Effector memory CD4-positive, alpha-beta T cell (primary cell): ENCODE results near the gene KDM2B.

Source experiments
- DNase-seq, 3 donors: peaks; one replicate each; pipeline ENCODE4 v3.0.0-alpha.2; 2020
- H3K27ac ChIP-seq: 2 replicates; pipeline ENCODE4 v1.7.0; 2013; ENCODE audit warnings: mild to moderate bottlenecking, low read length, moderate library complexity; ENCODE audit not compliant: insufficient read depth, poor library complexity, severe bottlenecking
- H3K27me3 ChIP-seq: replicated peaks from 2 replicates; pipeline ENCODE4 v1.7.0; 2013; ENCODE audit warnings: mild to moderate bottlenecking, low read length; ENCODE audit not compliant: insufficient read depth, control insufficient read depth, poor library complexity, severe bottlenecking
- H3K36me3 ChIP-seq: 2 replicates; pipeline ENCODE4 v1.7.0; 2013; ENCODE audit warnings: mild to moderate bottlenecking, low read length, moderate library complexity; ENCODE audit not compliant: control insufficient read depth, insufficient read depth
- H3K4me1 ChIP-seq: 2 replicates; pipeline ENCODE4 v1.7.0; 2013; ENCODE audit warnings: low read length, mild to moderate bottlenecking; ENCODE audit not compliant: control insufficient read depth, insufficient read depth, poor library complexity, severe bottlenecking
- H3K4me3 ChIP-seq: 2 replicates; pipeline ENCODE4 v1.7.0; 2013; ENCODE audit warnings: low read length, low read depth, mild to moderate bottlenecking; ENCODE audit not compliant: insufficient read depth, poor library complexity, severe bottlenecking
- H3K9me3 ChIP-seq: 2 replicates; pipeline ENCODE4 v1.7.0; 2013; ENCODE audit warnings: mild to moderate bottlenecking, low read length, moderate library complexity; ENCODE audit not compliant: control insufficient read depth
- total RNA-seq, 3 donors: gene quantifications; one replicate each; lab custom pipeline; 2026; lab: John Stamatoyannopoulos, UW

The KDM2B gene
- total RNA-seq = 113 to 162 (median 129) reads per million in 3 donors

DNA sequence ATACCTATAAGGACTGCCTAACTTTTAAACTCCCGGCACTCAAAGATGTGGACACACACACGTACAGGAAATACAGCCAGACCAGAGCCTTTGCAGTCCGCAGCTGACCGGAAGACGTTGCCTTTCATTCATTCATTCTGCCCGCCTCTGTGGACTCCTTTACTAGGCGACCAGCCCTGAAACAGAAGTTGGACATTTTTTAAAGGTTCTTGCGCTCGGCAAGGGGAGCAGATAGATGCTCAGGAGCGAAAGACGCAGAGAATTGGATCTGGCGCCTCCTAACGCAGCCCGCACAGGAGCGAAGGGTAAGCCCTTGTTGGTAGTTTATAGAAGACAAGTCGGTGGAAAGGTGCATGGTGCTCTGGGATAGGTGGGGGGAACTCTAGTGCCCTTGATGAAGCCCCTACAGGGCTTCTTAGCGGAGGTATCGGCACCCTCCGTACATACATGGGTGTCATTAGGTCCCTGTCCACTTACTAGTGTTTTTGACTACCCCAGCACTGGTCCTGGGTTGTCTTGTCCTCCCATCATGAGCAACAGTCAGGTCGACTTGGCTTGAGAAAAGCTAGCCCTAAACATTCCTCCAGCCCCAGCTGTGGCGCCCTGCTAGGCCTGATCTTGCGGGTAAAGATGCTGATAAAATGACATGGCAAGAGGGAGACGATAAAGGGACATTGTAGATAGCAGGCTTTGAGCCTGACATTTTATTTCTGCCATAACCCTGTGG lies at the start of gene KDM2B:
Gene KDM2B, minus strand, starts transcription at position 65 of the 727 bp plus-strand sequence. CDS start 112 bp downstream, outside the sequence.
- Histone ChIP-seq H3K4me3 (peak within 1 kb of the TSS; percentile 72), H3K9me3 (no peaks in the 10 kb centered on the region), H3K36me3 (peaks cover under 1% of the 10 kb centered on the region), H3K4me1 (peaks cover 39% of the 10 kb centered on the region), H3K27me3 (no peaks in the 10 kb centered on the region), H3K27ac (peak within 1 kb of the TSS; percentile 81)
- DNase-seq = peak in 1 of 3 donors; percentile 6

- peak overlapping the region; percentile 97 for H3K27ac ChIP-seq
- peak overlapping the region; percentile 85 for H3K4me3 ChIP-seq
- DNase-seq = no peak
These were observed 47.7 kb upstream of the KDM2B start for GRCh38 chr12:121628536-121628935.

GRCh38 chr12:121628037-121628436 lies 47.2 kb upstream of the KDM2B start:
- Histone ChIP-seq H3K4me3 (peak overlapping the region; percentile 85), H3K36me3 (no peaks in the 10 kb centered on the region), H3K27ac (peak overlapping the region; percentile 97), H3K9me3 (no peaks in the 10 kb centered on the region), H3K27me3 (no peaks in the 10 kb centered on the region), H3K4me1 (peaks cover 51% of the 10 kb centered on the region)
- DNase-seq = no peak

More at GRCh38 chr12:121628536-121628935, 47.7 kb upstream of the KDM2B start:
- Histone ChIP-seq H3K9me3 (no peaks in the 10 kb centered on the region), H3K4me1 (peaks cover 55% of the 10 kb centered on the region), H3K36me3 (no peaks in the 10 kb centered on the region), H3K27me3 (no peaks in the 10 kb centered on the region)

DNA sequence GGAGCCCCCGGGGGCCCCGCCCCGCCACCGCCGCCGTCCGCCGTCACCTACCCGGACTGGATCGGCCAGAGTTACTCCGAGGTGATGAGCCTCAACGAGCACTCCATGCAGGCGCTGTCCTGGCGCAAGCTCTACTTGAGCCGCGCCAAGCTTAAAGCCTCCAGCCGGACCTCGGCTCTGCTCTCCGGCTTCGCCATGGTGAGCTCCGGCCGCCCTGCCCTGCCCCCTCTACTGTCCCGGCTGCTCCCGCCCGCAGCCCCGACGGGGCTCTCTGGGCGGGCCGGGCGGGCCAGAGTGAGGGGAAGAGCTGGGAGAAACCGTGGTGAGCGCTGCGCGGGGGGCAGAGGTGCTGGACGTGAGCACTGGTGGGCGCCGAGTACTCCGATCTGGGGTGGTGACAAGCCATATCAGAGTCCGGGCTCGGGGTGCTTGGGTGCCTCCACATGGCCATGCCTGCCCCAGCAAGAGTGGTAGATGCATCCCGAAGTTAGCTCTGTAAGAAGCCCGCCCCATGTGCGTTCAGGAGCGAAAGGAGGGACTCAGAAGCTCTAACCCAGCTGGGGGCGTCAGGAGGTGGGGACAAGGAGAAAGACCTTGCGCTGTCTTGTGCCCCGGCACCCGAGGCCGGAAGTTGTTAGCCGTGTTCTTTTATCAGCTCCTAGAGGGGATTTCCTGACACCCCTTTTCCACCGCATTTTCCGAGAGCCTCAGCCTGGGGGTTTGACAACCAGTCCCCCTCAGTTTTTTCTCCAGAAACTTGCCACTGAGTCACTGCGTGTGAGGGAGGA lies 46.2 kb upstream of the KDM2B start:
- DNase-seq = peak; percentile 79 to 89 (median 83)
- no peaks in the 10 kb centered on the region for H3K9me3 ChIP-seq
- H3K4me1 ChIP-seq = peaks cover 45% of the 10 kb centered on the region
- H3K4me3 ChIP-seq = peak overlapping the region; percentile 85
- H3K27me3 ChIP-seq = no peaks in the 10 kb centered on the region
- peak overlapping the region; percentile 97 for H3K27ac ChIP-seq
- H3K36me3 ChIP-seq = no peaks in the 10 kb centered on the region

GRCh38 chr12:121626087-121626852 lies 45.4 kb upstream of the KDM2B start, which contains the start of gene ORAI1:
Gene ORAI1, plus strand, starts transcription at chr12:121626530.
- Histone ChIP-seq H3K4me1 (peaks cover 38% of the 10 kb centered on the region), H3K36me3 (no peaks in the 10 kb centered on the region), H3K27me3 (no peaks in the 10 kb centered on the region), H3K4me3 (peak within 1 kb of the TSS; percentile 85), H3K9me3 (no peaks in the 10 kb centered on the region), H3K27ac (peak within 1 kb of the TSS; percentile 97)
- DNase-seq = peak; percentile 91 to 95 (median 94)

- no peak overlapping the region for H3K27ac ChIP-seq
- H3K4me1 ChIP-seq = peaks cover 4% of the 10 kb centered on the region
- DNase-seq = no peak
- no peaks in the 10 kb centered on the region for H3K27me3 ChIP-seq
- no peak overlapping the region for H3K4me3 ChIP-seq
- no peaks in the 10 kb centered on the region for H3K9me3 ChIP-seq
- H3K36me3 ChIP-seq = no peaks in the 10 kb centered on the region
These were observed 39.6 kb upstream of the KDM2B start for GRCh38 chr12:121620333-121620891.

DNA sequence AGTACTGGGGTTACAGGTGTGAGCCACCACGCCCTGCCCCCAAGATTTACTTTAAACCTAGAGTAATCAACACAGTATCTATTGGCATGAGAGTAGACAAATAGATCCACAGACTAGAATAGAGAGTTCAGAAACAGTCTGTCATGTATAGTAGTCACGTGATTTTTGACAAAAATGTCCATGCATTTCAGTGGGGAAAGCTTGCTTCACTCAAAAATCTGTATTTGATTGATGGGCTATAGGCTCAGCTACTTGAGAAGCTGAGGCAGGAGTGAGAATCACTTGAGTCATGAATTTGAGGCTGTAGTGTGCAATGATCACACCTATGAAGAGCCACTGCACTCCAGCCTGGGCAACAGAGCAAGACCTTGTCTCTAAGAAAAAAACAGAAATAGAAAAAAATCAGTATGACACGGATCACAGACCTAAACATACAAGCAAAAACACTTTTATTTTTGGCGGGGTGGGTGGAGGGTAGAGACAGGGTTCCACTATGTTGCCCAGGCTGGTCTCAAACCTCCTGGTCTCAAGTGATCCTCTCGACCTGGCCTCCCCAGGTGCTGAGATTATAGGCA lies 37.9 kb upstream of the KDM2B start:
- Histone ChIP-seq H3K9me3 (no peaks in the 10 kb centered on the region), H3K4me1 (no peaks in the 10 kb centered on the region), H3K36me3 (no peaks in the 10 kb centered on the region), H3K27ac (no peak overlapping the region), H3K27me3 (no peaks in the 10 kb centered on the region), H3K4me3 (no peak overlapping the region)
- no peak for DNase-seq

DNA sequence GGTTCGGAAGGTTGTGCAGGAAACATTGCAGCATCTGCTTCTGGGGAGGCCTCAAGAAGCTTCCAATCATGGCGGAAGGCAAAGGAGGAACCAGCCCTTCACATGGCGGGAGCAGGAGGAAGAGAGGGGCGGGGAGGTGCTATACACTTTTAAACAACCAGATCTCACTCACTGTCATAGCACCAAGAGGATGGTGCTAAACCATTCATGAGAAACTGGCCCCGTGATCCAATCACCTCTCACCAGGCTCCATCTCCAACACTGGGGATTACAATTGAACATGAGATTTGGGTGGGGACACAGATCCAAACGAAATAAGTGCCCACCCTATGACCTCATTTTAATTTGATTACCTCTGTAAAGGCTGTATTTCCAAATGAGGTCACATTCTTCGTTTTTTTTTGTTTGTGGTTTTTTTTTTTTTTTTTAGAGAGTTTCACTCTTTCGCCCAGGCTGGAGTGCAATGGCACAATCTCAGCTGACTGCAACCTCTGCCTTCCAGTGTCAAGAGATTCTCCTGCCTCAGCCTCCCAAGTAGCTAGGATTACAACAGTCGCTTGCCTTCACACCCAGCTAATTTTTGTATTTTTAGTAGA lies 34.1 kb upstream of the KDM2B start:
- no peak for DNase-seq
- Histone ChIP-seq H3K27ac (no peak overlapping the region), H3K27me3 (no peaks in the 10 kb centered on the region), H3K36me3 (no peaks in the 10 kb centered on the region), H3K4me1 (no peaks in the 10 kb centered on the region), H3K9me3 (no peaks in the 10 kb centered on the region), H3K4me3 (no peak overlapping the region)

DNA sequence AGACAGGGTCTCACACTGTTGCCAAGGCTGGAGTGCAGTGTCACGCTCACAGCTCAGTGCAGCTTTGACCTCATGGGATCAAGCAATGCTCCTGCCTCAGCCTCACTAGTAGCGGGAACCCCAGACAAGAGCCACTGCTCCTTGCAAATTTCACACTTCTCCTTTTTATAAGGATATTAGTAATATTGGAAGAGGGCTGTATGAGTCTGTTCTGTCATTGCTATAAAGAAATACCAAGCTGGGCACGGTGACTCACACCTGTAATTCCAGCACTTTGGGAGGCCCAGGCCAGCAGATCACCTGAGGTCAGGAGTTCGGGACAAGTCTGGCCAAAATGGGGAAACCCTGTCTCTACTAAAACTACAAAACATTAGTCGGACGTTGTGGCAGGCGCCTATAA lies 32.6 kb upstream of the KDM2B start:
- no peak overlapping the region for H3K4me3 ChIP-seq
- H3K9me3 ChIP-seq = no peaks in the 10 kb centered on the region
- no peaks in the 10 kb centered on the region for H3K36me3 ChIP-seq
- no peaks in the 10 kb centered on the region for H3K27me3 ChIP-seq
- no peak overlapping the region for H3K27ac ChIP-seq
- DNase-seq = no peak
- H3K4me1 ChIP-seq = no peaks in the 10 kb centered on the region
